ENCODE results near the gene LSMEM2. TPM values are rescaled to one million over a fixed set of nuclear protein-coding genes. Genes with fewer than 3 reads are reported as not detected.

Gene LSMEM2
- total RNA-seq, 4 donors from 2014 or later: 0.90 to 1.5 TPM; not detected in 2

DNA sequence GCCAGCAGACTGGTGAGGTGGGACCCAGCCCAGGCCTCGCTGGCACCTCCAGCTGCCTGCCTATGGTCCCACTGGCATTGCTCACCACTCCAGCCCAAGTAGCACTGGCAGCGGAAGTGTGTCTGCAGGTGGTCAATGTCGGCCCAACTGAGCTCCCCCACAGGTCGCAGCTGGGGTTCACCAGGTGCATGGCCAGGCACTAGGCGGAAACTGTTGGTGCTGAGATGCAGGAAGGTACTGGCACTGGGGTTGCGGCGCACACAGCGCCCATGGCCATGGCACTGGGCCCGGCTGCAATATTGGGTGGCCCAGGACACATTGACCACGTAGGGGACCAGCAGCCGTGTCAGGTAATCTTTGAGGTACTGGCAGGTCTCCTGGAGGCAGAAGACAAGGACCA is 39.3 kb downstream of the LSMEM2 start:
- H3K27me3 ChIP-seq: no peaks in the 10 kb centered on the region
- no peaks in the 10 kb centered on the region for H3K9me3 ChIP-seq
- peak overlapping the region in 1 of 2 donors; percentile 43 for H3K27ac ChIP-seq
- no peak for TF ChIP-seq POLR2A (IDR thresholded peaks at IDR 0.05)
- TF ChIP-seq, protein P1, sequence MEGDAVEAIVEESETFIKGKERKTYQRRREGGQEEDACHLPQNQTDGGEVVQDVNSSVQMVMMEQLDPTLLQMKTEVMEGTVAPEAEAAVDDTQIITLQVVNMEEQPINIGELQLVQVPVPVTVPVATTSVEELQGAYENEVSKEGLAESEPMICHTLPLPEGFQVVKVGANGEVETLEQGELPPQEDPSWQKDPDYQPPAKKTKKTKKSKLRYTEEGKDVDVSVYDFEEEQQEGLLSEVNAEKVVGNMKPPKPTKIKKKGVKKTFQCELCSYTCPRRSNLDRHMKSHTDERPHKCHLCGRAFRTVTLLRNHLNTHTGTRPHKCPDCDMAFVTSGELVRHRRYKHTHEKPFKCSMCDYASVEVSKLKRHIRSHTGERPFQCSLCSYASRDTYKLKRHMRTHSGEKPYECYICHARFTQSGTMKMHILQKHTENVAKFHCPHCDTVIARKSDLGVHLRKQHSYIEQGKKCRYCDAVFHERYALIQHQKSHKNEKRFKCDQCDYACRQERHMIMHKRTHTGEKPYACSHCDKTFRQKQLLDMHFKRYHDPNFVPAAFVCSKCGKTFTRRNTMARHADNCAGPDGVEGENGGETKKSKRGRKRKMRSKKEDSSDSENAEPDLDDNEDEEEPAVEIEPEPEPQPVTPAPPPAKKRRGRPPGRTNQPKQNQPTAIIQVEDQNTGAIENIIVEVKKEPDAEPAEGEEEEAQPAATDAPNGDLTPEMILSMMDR (IDR thresholded peaks at IDR 0.05): no peak
- no peak overlapping the region for H3K4me3 ChIP-seq
- intact Hi-C loops (cut with DNase I; ENCODE audit: low total_unique reads): no loop called here
- no peak for DNase-seq
- peaks cover 0 to 32% of the 10 kb centered on the region in 2 donors for H3K4me1 ChIP-seq
- no peaks in the 10 kb centered on the region for H3K36me3 ChIP-seq

DNA sequence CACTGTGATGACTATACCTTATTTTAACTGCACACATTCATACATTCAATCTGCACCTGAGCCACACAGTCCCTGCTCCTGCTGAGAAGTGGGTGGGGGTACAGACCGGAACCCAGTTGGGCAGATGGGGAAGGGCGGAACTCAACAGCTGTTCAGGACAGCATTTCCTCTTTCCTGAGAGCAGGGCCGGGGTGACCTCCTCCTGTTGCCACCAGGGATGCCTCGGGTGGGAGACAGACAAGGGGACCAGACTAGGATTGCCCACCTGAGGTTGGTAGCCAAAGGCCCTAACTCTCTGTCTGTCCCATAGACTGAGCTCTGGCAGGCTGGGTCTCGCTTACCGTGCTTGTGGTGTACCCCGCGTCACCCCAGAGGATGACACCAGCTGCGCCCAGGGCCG is 39.7 kb downstream of the LSMEM2 start:
- Histone ChIP-seq H3K36me3 (no peaks in the 10 kb centered on the region), H3K27me3 (no peaks in the 10 kb centered on the region), H3K9me3 (no peaks in the 10 kb centered on the region), H3K4me1 (peaks cover 0 to 32% of the 10 kb centered on the region in 2 donors), H3K4me3 (no peak overlapping the region), H3K27ac (peak overlapping the region in 1 of 2 donors; percentile 95)
- TF ChIP-seq, protein P1 (IDR thresholded peaks at IDR 0.05): no peak
- no peak for TF ChIP-seq POLR2A (IDR thresholded peaks at IDR 0.05)
- intact Hi-C loops (cut with DNase I; ENCODE audit: low total_unique reads): no loop called here
- no peak for DNase-seq

DNA sequence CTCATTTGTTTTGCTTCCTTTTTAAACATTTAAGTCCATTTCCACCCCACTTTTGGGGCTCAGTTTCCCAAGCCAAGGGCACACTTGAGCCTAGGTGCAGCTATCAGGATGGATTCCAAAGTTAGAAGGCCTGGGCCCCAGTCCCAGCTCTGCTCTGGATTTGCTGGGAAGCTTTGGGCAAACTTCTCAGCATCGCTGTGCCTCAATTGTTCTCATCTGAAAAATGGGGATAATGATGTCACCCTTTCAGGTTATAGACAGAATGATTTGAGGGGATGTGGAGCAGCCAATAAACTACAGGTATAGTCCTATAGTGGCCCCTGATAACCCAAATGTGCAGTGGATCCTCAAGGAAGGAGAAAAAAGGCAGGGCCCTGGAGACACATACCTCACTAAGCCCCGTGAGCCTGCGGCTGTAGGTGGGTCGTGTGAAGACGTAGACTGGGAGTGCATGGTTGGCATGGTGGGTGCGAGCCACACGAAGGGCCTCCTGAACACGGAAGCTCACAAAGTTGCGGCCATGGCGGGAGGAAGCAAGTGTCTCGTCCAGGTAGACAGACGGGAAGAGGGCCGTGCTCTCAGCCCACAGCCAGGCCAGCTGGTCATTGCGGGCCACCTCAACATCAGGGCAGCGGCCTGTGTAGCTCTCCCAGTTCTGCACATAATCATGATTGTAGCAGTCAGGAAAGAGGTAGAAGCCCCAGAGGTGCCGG is 40.5 kb downstream of the LSMEM2 start:
- H3K4me1 ChIP-seq: peaks cover 0 to 32% of the 10 kb centered on the region in 2 donors
- H3K4me3 ChIP-seq: peak overlapping the region in 1 of 2 donors; percentile 83
- peak overlapping the region in 1 of 2 donors; percentile 95 for H3K27ac ChIP-seq
- intact Hi-C loops (cut with DNase I; ENCODE audit: low total_unique reads): no loop called here
- DNase-seq: no peak
- no peaks in the 10 kb centered on the region for H3K9me3 ChIP-seq
- no peaks in the 10 kb centered on the region for H3K36me3 ChIP-seq
- H3K27me3 ChIP-seq: no peaks in the 10 kb centered on the region
- TF ChIP-seq, protein P1 (IDR thresholded peaks at IDR 0.05): no peak
- no peak for TF ChIP-seq POLR2A (IDR thresholded peaks at IDR 0.05)

DNA sequence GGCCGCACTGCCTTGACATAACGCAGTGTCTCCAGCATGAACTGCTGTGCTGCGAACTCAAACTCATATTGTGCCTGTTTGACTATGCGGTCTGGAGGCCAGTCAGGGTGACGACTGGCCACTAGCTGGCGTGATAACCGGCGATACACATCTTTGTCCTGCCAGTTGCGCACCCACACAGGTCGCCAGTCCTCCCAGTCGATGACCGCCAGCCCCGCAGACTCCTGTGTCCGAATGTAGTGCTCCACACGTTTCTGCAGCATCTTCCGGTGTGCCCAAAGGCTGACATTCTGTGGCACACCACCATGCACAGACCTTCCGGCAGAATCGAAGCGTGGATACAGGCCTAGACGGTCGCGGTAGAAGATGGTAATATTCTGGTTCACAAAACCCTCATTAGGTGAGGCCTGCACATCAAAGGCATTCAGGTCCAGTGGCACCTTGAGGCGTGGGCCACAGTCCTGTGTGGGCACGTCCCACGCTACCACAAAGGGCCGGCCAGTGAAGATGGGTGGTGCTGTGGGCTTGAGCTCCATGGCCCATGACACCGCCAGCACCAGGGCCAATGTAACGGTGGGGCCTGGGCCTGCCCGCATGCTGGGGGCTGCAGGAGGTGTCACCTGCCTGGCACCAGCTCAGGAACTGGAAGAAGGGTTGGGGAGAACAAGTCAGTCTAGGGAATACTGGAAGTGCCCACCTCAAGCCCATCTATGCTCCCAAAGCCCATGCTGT is 41.2 kb downstream of the LSMEM2 start:
- Histone ChIP-seq H3K36me3 (no peaks in the 10 kb centered on the region), H3K4me3 (peak overlapping the region; percentile 71 to 83), H3K4me1 (peaks cover 0 to 32% of the 10 kb centered on the region in 2 donors), H3K27me3 (no peaks in the 10 kb centered on the region), H3K9me3 (no peaks in the 10 kb centered on the region), H3K27ac (peak overlapping the region; percentile 95 to 96)
- TF ChIP-seq POLR2A (IDR thresholded peaks at IDR 0.05): no peak
- TF ChIP-seq, protein P1 (IDR thresholded peaks at IDR 0.05): no peak
- peak in 1 of 2 donors; percentile 31 for DNase-seq
- intact Hi-C loops (cut with DNase I; ENCODE audit: low total_unique reads): no loop called here

DNA sequence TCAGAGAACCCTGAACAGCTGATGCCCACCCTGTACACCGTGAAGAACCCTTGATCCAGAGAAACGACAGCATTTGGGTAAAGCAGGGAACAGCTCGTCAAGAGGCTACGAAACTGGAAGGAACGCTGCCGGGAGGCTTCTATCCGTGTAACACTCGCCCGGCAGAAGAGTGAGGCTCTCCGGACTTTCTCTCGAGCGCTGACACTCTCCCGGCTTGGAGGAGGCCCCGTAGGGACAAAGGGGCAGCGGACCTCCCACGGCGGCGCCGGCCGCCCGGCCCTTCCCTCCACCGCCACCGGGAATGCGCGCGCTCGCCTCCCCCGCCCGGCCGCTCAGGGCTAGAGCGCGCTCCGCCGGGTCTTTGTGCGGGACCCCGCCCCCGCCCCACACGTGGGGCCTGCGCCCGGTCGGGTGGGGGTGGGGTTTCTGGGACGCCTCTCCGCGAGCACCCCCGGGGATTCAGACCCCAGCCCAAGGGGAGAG is 42.0 kb downstream of the LSMEM2 start:
- no peak for TF ChIP-seq POLR2A (IDR thresholded peaks at IDR 0.05)
- TF ChIP-seq, protein P1 (IDR thresholded peaks at IDR 0.05): peak in 1 of 4 experiments; percentile 8
- intact Hi-C loops (cut with DNase I; ENCODE audit: low total_unique reads): no loop called here
- DNase-seq: peak; percentile 74 to 83

More for the DNA sequence above, 42.0 kb downstream of the LSMEM2 start:
- H3K27me3 ChIP-seq: no peaks in the 10 kb centered on the region
- no peaks in the 10 kb centered on the region for H3K36me3 ChIP-seq
- H3K4me1 ChIP-seq: peaks cover 0 to 32% of the 10 kb centered on the region in 2 donors
- peak overlapping the region; percentile 95 to 96 for H3K27ac ChIP-seq
- H3K4me3 ChIP-seq: peak overlapping the region; percentile 71 to 83
- H3K9me3 ChIP-seq: no peaks in the 10 kb centered on the region

Measured in uterus (tissue), 4 donors.